ENCODE measurements around the gene GULP1.

GULP1 gene

DNA sequence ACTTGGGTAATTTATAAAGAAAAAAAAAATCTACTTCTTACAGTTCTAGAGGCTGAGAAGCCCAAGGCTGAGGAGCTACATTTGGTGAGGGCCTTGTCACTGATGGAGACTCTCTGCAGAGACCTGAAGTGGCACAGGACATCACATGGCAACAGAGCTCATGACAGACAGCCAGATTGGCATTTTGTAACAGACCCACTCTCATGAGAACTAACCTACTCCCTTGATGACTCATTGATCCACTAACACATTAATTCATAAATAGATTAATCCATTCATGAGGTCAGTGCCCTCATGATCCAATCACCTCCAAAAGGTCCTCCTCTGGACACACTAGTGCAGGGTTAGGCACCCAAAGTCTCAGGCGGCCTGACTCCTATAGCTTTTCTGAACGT lies 318.4 kb downstream of the GULP1 start:
- no peak for DNase-seq

DNA sequence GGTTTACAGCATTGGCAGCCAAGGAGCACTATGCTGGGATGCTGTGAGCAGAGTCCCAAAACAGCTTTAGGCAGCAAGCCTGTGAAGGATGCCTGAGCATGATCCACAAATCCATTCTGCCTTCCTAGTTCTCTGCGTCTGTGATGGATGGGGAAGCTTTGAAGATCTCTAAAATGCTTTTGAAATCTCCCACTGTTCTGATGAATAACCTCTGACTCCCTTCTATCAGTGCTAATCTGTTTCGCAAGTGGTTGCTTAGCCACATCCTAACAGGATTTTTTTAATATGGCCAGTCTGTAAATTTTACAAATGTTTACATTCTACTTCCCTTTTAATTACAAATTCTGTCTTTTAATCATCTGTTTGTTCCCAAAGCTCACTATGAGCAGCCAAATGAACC lies 319.2 kb downstream of the GULP1 start:
- peak; percentile 27 for DNase-seq

DNA sequence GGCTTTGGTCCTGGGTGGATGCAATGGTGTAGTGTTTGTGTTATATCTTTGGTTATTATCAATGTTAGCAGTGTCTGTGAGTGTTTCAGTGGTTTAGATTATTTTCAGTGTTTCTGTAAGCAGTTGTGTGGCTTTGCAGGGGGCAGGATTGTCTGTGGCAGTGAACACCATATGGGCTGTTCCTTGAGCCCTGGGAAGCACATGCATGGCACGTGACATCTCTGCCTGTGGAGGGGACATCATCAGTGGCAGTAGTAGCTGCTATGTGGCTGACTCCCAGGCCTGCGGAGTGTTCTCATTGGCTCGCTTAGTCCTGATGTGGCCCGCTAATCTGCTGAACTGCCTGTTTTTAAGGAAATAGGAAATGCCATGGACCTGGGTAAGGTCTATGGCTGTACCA lies 327.5 kb downstream of the GULP1 start:
- DNase-seq, result no peak

DNA sequence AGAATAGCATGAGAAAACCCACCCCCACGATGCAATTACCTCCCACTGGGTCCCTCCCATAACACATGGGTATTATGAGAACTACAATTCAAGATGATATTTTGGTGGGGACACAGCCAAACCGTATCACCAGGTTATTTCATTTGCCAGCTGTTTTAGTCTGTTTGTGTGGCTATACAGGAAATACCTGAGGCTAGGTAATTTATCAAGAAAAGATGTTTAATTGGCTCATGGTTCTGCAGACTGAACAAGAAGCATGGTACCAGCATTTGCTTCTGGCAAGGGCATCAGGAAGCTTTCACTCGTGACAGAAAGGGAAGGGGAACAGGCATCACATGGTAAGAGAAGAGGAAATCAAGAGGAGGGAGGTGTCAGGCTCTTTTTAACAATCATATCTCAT lies 329.2 kb downstream of the GULP1 start:
- DNase-seq, result no peak

DNA sequence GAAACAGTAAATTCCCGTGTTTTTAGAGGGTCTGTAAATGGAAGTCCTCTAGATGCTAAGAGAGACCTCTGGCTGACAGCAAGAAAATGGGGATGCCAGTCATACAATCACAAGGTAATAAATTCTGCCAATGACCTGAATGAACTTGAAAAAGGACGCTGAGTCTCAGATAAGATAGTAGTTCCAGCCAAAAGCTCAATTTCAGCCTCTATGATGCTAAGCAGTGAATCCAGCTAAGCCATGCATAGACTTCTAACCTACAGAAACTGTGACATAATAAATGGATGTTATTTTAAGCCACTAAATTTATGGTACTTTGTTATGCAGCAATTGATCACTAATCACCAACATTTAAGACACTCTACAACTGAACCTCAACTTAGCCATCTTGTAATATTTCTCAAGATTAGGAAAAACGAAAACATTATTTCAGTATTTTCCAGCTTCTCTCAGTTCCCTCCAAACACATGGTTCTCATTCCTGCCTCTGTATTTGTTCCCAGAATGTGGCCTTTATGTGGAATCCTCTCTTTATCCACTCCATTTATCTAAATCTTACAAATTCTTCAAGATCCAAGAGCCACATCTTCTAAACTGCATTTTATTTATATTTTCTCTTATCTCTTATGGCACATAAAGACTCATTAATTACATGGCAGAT lies 331.1 kb downstream of the GULP1 start:
- DNase-seq, result no peak

DNA sequence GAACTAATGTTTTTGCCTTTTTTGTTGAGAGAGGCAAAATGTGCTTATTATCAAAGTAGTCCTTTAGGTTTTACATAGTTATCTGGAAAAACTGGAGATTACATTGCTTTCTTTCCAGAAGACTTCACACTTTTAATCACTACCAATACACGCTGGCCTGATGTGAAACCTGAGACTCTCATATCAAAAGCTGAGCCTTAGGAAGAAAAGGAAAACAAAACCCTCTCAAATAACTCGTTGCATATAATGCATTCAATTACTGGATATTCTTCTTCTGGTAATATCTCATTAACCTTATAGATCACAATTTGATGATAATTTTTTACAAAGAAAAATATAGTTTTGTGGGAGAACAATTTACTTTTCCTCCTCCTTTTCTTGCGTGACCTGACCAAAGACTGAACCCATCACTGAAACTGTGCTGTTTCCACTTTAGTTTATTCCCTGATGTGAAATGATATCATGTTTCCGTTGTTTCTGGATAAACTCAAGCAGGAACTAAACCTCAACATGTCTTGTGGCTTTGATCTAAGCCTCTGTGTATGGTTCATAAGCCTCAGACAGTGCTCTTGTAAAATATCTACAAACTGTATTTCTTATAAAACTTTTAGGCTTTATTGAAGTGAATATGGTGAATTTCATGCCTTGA lies 332.4 kb downstream of the GULP1 start:
- no peak for DNase-seq

DNA sequence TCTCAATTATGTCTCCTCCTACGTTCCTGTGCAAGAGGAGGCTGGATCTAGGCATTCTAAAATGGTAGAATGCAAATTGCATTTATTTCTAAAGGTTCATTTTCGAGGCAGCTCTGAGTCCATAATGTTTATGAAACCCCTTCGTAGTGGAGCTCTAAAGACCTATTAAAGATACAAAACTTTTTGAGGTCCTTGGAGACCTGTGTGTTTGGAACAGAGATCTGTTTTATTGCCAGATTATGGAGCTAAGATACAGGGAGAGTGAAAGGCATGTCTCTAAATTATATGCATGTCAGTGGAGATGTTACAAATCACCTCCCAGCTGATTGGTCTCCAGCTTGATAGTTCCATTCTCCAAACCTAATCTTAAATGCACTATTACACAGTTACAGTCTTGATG lies 335.8 kb downstream of the GULP1 start:
- no peak for DNase-seq

DNA sequence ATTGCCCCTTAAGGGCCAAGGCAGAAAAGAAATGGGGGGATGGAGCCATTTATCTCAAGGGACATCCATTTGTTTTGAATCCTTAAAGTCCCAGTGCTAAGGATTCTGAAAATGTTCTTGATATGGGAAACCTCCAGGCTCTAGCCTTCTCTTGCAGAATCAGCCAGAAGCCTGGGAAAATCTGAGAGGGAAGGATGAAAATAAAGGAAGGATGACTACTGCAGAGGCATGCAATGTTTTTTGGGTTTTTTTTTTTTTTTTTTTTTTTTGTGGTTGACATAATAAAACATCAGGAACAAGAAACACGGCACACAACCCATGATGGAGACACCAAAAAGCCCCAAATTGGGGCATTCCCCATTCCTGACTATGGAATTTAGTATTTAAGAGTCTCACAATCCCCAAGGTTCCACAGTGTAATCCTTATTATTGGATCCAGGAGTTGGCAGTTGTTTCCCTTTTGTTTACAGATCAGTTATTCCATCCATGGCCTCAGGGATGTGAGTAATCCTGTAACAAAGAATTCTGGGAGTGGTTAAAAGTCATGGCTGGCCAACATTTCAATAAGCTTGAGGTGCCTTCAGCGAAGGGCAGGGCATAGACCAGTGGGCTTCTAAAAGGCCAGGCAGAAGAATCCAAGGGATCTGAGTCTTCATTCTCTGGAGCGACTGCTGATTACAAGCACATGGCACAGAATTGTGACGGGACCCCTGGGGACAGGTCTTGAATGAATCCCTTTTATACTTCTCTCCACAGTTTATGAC lies 337.5 kb downstream of the GULP1 start:
- DNase-seq, result no peak

DNA sequence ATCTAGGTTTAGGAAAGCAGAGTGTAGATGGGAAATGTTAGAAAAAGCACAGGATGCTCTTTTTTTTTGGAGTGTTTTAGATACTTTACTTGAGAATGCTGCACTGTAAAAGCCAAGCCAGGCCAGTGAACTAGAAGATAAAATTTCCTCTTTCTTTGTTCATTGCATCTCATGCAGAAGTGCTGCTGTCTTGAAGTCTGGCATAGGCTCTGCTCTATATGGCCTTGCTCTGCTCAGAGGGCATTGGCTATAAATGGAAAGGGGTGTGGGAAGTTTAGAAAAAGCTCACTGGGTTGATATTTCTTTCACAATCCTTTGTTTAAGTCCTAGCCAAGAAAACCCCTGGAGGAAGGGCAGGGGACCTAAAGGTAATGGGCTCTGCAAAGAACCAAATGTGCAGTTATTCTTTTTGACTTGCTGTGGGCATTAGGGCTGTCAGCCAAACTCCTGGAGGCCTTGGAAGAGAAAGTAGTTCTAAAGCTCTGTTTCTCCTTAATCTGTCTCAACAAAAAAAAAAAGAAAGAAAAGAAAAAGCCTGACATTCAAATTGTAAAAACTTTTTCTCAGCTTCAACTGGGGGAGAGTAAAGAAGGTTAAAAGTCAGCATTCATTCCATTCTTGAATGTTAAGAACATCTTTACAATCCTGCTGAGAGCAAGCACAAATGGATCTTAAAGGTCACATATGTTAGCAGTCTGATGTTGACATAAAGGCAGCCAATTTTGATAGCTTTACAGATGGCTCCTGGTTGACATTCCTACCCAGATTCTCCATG lies 338.3 kb downstream of the GULP1 start:
- no peak for DNase-seq

DNA sequence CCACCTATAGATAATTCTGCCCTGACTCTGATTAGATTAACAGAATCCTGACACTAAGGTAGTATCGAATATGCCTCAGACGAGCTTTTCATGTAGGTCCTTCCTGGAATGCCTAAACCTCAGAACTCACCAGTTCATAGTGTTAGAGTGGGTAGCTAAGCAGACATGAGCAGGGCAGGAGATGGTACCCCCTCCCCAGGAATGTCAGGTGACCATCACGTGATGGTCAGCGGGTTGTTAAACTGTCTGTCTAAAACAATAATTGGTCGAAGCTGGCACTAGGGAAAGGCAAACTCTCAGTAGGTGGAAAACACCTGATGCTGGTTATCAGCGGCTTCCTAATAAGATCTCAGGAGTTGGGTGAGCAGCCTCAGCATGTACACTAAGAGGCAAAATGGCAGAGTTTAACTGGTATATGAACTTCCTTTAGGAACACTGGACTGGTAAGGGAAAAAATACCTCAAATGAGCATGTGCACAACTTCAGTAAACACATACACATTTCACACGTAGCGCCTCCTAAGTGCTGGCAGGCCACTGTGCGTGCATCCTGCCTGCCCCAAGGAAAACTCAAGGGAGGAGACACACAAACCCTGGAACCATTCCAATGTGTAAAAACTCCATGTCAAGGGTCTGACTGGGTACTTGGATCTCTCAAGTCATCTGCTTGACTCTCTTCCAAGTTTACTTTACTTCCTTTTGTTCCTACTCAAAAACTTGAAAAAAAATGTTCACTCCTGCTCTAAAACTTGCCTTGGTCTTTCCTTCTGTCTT lies 339.5 kb downstream of the GULP1 start:
- DNase-seq, result no peak

DNA sequence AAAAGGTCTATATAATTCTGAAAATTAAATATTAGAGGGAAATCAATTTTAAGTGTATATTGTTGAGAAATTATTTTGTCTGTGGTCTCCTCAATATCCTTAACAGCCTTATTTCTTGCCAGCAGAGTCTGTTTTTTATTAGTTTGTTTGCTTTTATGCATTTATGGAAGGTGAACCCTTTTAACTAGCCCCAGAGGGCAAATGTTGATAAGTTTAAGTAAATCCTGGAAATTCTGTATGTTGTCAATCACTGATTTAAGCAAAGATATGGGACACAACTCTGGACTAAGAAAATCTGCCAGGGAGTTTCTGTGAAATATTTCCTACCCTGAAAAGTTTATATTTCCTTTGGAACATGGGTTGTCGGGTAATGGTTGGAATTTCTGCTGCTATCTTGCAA lies 343.0 kb downstream of the GULP1 start:
- no peak for DNase-seq
